Neural crest cell (in vitro differentiated cells): ENCODE measurements around the gene IGSF10. TPM values are rescaled to one million over a fixed set of nuclear protein-coding genes. Genes with fewer than 3 reads are reported as not detected.
A peak's percentile ranks its signal among the peaks of the same experiment; 100 is the strongest.

Experiments used
- DNase-seq: peaks from one replicate; pipeline ENCODE4 v3.0.0; 2021; ENCODE audit warnings: low read depth, mixed read lengths, low spot score
- H3K27ac Mint-ChIP-seq: one replicate; pipeline ENCODE4 v1.8.0; 2021; ENCODE audit warnings: mild to moderate bottlenecking, mixed read lengths; ENCODE audit not compliant: unreplicated experiment
- H3K27me3 Mint-ChIP-seq: 2 replicates; pipeline ENCODE4 v1.8.0; 2021; ENCODE audit warnings: low read depth, mild to moderate bottlenecking, mixed read lengths
- H3K36me3 Mint-ChIP-seq: 2 replicates; pipeline ENCODE4 v1.8.0; 2021; ENCODE audit warnings: low read depth, mild to moderate bottlenecking, mixed read lengths
- H3K4me1 Mint-ChIP-seq: 2 replicates; pipeline ENCODE4 v1.8.0; 2021; ENCODE audit warnings: mixed read lengths
- H3K4me3 Mint-ChIP-seq: one replicate; pipeline ENCODE4 v1.8.0; 2021; ENCODE audit warnings: mild to moderate bottlenecking, mixed read lengths
- H3K9me3 Mint-ChIP-seq: 2 replicates; pipeline ENCODE4 v1.8.0; 2021; ENCODE audit warnings: mixed read lengths
- total RNA-seq: library from RNA; stranded (reverse); gene quantifications from 2 replicates; pipeline ENCODE4 v1.2.1, GENCODE V29; 2021
- TF ChIP-seq, protein P1 (sequence below): fragments of 200-600 bp; sonication (generic); conservative IDR thresholded peaks from 2 replicates; pipeline ENCODE4 v1.5.0; 2021; ENCODE audit warnings: antibody characterized with exemption, mild to moderate bottlenecking

IGSF10 gene
- total RNA-seq, 1 donor from 2014 or later: not detected

DNA sequence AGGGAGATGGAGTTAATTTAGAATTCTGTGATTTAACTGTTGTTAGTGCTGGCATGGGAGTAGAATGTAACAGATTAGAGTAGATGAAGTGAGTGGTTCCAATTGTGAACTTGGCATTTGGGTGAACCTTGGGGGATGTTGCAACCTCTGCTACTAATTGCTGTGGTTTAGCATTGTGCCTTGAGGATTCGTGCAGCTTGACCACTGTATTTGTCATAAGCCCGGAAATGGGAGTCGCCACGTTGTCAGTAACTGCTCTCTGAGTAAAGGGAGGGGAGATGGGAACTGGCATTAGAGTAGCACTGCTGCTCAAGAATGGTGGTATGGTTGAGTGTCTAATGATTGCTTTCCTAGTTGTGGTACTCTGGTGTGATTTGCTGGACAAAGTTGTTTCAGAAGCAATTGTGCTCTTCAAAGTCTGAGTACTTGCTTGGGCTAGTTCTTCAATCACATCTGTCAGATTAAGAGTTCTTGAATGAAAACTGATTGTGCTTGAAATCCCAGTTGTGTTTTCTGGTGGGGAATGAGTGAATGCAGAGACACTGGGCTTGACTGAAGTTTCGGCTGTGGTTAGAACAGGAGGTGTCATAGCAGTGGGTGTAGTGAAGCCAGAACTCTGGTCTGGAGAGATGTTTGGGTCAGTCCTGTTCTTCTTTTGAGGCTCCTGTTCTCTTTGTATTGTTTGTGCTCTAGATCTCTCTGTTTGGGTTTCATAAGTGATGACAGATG, 15.4 kb downstream of the IGSF10 start:
- TF ChIP-seq, protein P1, sequence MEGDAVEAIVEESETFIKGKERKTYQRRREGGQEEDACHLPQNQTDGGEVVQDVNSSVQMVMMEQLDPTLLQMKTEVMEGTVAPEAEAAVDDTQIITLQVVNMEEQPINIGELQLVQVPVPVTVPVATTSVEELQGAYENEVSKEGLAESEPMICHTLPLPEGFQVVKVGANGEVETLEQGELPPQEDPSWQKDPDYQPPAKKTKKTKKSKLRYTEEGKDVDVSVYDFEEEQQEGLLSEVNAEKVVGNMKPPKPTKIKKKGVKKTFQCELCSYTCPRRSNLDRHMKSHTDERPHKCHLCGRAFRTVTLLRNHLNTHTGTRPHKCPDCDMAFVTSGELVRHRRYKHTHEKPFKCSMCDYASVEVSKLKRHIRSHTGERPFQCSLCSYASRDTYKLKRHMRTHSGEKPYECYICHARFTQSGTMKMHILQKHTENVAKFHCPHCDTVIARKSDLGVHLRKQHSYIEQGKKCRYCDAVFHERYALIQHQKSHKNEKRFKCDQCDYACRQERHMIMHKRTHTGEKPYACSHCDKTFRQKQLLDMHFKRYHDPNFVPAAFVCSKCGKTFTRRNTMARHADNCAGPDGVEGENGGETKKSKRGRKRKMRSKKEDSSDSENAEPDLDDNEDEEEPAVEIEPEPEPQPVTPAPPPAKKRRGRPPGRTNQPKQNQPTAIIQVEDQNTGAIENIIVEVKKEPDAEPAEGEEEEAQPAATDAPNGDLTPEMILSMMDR: no peak
- no peak overlapping the region for H3K27ac Mint-ChIP-seq
- no peaks in the 10 kb centered on the region for H3K36me3 Mint-ChIP-seq
- no peak overlapping the region for H3K4me3 Mint-ChIP-seq
- H3K27me3 Mint-ChIP-seq: peaks cover 5% of the 10 kb centered on the region
- H3K4me1 Mint-ChIP-seq: no peaks in the 10 kb centered on the region
- no peak for DNase-seq
- H3K9me3 Mint-ChIP-seq: peaks cover 11% of the 10 kb centered on the region

GRCh38 chr3:151443583-151443982, 17.3 kb downstream of the IGSF10 start:
- H3K27me3 Mint-ChIP-seq: peaks cover 5% of the 10 kb centered on the region
- no peaks in the 10 kb centered on the region for H3K4me1 Mint-ChIP-seq
- H3K9me3 Mint-ChIP-seq: peaks cover 11% of the 10 kb centered on the region
- H3K4me3 Mint-ChIP-seq: no peak overlapping the region
- TF ChIP-seq, protein P1: no peak
- no peak overlapping the region for H3K27ac Mint-ChIP-seq
- H3K36me3 Mint-ChIP-seq: no peaks in the 10 kb centered on the region
- DNase-seq: no peak

- TF ChIP-seq, protein P1: no peak
- no peaks in the 10 kb centered on the region for H3K36me3 Mint-ChIP-seq
- H3K4me1 Mint-ChIP-seq: no peaks in the 10 kb centered on the region
- H3K27me3 Mint-ChIP-seq: peaks cover 3% of the 10 kb centered on the region
- no peak for DNase-seq
- H3K9me3 Mint-ChIP-seq: peaks cover 2% of the 10 kb centered on the region
- H3K4me3 Mint-ChIP-seq: no peak overlapping the region
- H3K27ac Mint-ChIP-seq: no peak overlapping the region
These were observed 19.9 kb downstream of the IGSF10 start for GRCh38 chr3:151440940-151441339.

DNA sequence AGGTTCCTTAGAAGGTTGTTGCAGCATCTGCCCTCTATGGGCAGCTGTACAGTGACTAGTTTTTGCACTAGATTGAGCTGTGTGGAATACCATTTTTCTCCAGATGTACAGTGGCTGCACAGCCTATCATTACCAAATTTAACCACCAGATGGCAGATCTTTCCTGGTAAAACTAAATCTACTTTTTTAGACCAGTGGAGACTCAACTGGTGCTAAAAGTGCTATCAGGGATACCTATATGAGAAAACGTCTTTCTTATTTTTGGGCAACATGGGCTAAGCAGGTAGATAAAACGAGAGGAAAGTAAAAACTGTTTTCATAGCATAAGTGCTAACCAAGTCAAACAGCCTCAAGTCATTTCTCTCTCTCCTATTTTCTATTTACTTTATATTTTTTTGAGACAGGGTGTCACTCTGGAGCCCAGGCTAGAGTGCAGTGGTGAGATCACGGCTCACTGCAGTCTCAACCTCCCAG, 21.2 kb downstream of the IGSF10 start:
- Mint-ChIP-seq H3K27me3 (no peaks in the 10 kb centered on the region), H3K4me3 (no peak overlapping the region), H3K36me3 (no peaks in the 10 kb centered on the region), H3K4me1 (no peaks in the 10 kb centered on the region), H3K27ac (no peak overlapping the region), H3K9me3 (no peaks in the 10 kb centered on the region)
- DNase-seq: peak; percentile 35
- TF ChIP-seq, protein P1: peak; percentile 88

DNA sequence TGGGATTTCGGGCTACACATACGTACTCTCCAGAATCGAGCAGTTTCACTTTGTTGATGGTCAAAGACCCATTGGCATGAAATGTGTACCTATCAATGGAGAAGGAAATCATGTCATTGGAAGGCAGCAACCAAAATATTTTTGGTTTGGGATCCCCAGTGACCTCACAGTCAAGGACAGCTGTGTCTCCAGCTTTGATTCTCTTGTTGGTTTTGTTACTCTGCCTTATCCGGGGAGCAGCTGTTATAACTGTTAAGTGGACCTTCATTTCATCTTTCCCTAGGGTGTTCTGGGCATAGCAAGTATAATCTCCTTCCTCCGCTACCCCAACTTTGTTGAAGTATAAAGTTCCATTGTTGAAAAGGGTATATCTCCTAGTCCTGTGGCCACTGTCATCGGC, 23.0 kb downstream of the IGSF10 start:
- Mint-ChIP-seq H3K9me3 (no peaks in the 10 kb centered on the region), H3K4me3 (no peak overlapping the region), H3K36me3 (no peaks in the 10 kb centered on the region), H3K27ac (no peak overlapping the region), H3K4me1 (no peaks in the 10 kb centered on the region), H3K27me3 (no peaks in the 10 kb centered on the region)
- DNase-seq: no peak
- TF ChIP-seq, protein P1: no peak
